HG03558 (cell line): ENCODE measurements around the gene SPAAR.
"Not testable (repeated sequence)": the region's sequence is repeated elsewhere in the genome, so short reads cannot be mapped to it uniquely, and the experiment has no call there.

ENCODE experiments used
- ATAC-seq: cut with Tn5 transposase; IDR thresholded peaks from one replicate; pipeline ENCODE4 v1.9.1; 2021; ENCODE audit warnings: moderate number of reproducible peaks; ENCODE audit not compliant: unreplicated experiment; ENCODE audit errors: extremely low read depth

SPAAR gene

GRCh38 chr9:35899021-35899420 lies 10.3 kb upstream of the SPAAR start:
- no peak for ATAC-seq

GRCh38 chr9:35903049-35903448 lies 6.2 kb upstream of the SPAAR start:
- no peak for ATAC-seq

- no peak for ATAC-seq
These were observed 5.0 kb upstream of the SPAAR start for GRCh38 chr9:35904338-35904737.

GRCh38 chr9:35905051-35905781 lies 4.1 kb upstream of the SPAAR start:
- ATAC-seq, result no peak

GRCh38 chr9:35905912-35906679 lies 3.2 kb upstream of the SPAAR start, which contains the start of gene HRCT1:
Gene HRCT1, plus strand, starts transcription at chr9:35906202. Its CDS starts 86 bp downstream, at chr9:35906288.
- ATAC-seq, result no peak

GRCh38 chr9:35906923-35907699 lies 2.2 kb upstream of the SPAAR start:
- ATAC-seq, result no peak

- no peak for ATAC-seq
These were observed 1.4 kb upstream of the SPAAR start for GRCh38 chr9:35907711-35908503.

GRCh38 chr9:35908504-35909125 lies 675 bp upstream of the SPAAR start:
- no peak for ATAC-seq

GRCh38 chr9:35909687-35910612 lies 660 bp downstream of the SPAAR start:
- no peak for ATAC-seq

- ATAC-seq, result no peak
These were observed 1.5 kb downstream of the SPAAR start for GRCh38 chr9:35910613-35911359.

GRCh38 chr9:35911690-35912089 lies 2.4 kb downstream of the SPAAR start:
- no peak for ATAC-seq

- no peak for ATAC-seq
These were observed 3.6 kb downstream of the SPAAR start for GRCh38 chr9:35912791-35913400.

- ATAC-seq, result not testable (repeated sequence)
These were observed 4.1 kb downstream of the SPAAR start for GRCh38 chr9:35913429-35913828.

- no peak for ATAC-seq
These were observed 5.1 kb downstream of the SPAAR start for GRCh38 chr9:35914301-35914807.

- ATAC-seq, result no peak
These were observed 6.5 kb downstream of the SPAAR start for GRCh38 chr9:35915681-35916294.

GRCh38 chr9:35917261-35917660 lies 8.0 kb downstream of the SPAAR start:
- no peak for ATAC-seq

- ATAC-seq, result no peak
These were observed 9.5 kb downstream of the SPAAR start for GRCh38 chr9:35918780-35919179.
